K562 (cell line): ENCODE data around the gene OFD1. TPM values are rescaled to one million over a fixed set of nuclear protein-coding genes. Genes with fewer than 3 reads are reported as not detected.

Experiments used
- ATAC-seq: fragments of 200-7000 bp; cut with Tn5 transposase; 3 replicates; pipeline ENCODE4 v1.9.1; 2020; ENCODE audit warnings: moderate library complexity
- BruUV-seq: library from RNA; stranded (reverse); fragments of 400-500 nt; replicated peaks from 2 replicates; lab custom pipeline; 2021; lab: Mats Ljungman, UMichigan
- CTCF ChIA-PET: fragments of 300-600 bp; formaldehyde crosslinking; extraction: SDS; loops from one replicate; lab custom pipeline; 2021; ENCODE audit warnings: low intra/inter-chr PET ratio; lab: Yijun Ruan, JAX
- POLR2A ChIA-PET: fragments of 300-600, 350-650 bp; sonication (Branson Sonifier 250); formaldehyde crosslinking; extraction: SDS; loops from one replicate; lab custom pipeline; 2021; ENCODE audit warnings: antibody characterized with exemption, inconsistent platforms; lab: Yijun Ruan, JAX
- DNase-seq, 4 experiments: peaks; one replicate each; pipeline versions ENCODE4 v3.0.0 to v3.0.0-alpha.2; 2011 to 2018; ENCODE audit warnings: low spot score in 3 of 4, mixed read lengths in 3 of 4; ENCODE audit errors: extremely low read depth in 1 of 4
- FAIRE-seq: peaks from 2 replicates; lab custom pipeline; 2011; peaks lifted over from hg19 to GRCh38; lab: Jason Lieb, UNC
- H2AFZ ChIP-seq: 2 replicates; pipeline ENCODE4 v1.6.0; 2011; ENCODE audit warnings: low read depth, low read length, control low read depth, inconsistent platforms
- H3K27ac ChIP-seq: fragments of 200-600 bp; 3 replicates; pipeline ENCODE4 v1.8.0; 2011; ENCODE audit warnings: low read depth, mild to moderate bottlenecking, control low read depth, inconsistent platforms, low read length, moderate library complexity, mixed read lengths; ENCODE audit errors: extremely low read depth
- H3K27me3 ChIP-seq, 2 experiments: fragments of 300-600 bp in 1 of 2; 2 replicates in 1 of 2; 3 replicates in 1 of 2; pipeline versions ENCODE4 v1.6.0 to v1.8.0; 2011; ENCODE audit warnings: inconsistent platforms in 2 of 2, low read length in 2 of 2, mild to moderate bottlenecking in 1 of 2, mixed read lengths in 1 of 2, moderate library complexity in 1 of 2; ENCODE audit not compliant: control insufficient read depth in 2 of 2, insufficient read depth in 2 of 2
- H3K36me3 ChIP-seq: fragments of 300-600 bp; 3 replicates; pipeline ENCODE4 v1.8.0; 2011; ENCODE audit warnings: mild to moderate bottlenecking, low read length, inconsistent platforms; ENCODE audit not compliant: control insufficient read depth, insufficient read depth
- H3K4me1 ChIP-seq, 2 experiments: fragments of 200-600 bp in 1 of 2; replicated peaks in 1 of 2; 2 replicates in 1 of 2; 3 replicates in 1 of 2; pipeline versions ENCODE4 v1.5.1 to v1.8.0; 2011; ENCODE audit warnings: inconsistent platforms in 2 of 2, low read length in 2 of 2, mild to moderate bottlenecking in 1 of 2, mixed read lengths in 1 of 2, moderate library complexity in 1 of 2; ENCODE audit not compliant: control insufficient read depth in 2 of 2, insufficient read depth in 2 of 2
- H3K4me2 ChIP-seq: 2 replicates; pipeline ENCODE4 v1.6.1; 2011; ENCODE audit warnings: low read length, control low read depth, inconsistent platforms, mixed read lengths; ENCODE audit not compliant: insufficient read depth
- H3K4me3 ChIP-seq: fragments of 200-600 bp; sonication (generic), shearing (Covaris generic); 2 replicates; pipeline ENCODE4 v1.5.1; 2016; ENCODE audit warnings: control low read depth, inconsistent platforms
- H3K79me2 ChIP-seq: fragments of 200-600 bp; 3 replicates; pipeline ENCODE4 v1.8.0; 2011; ENCODE audit warnings: low read length, inconsistent platforms; ENCODE audit not compliant: control insufficient read depth, insufficient read depth
- H3K9ac ChIP-seq, 2 experiments: 2 replicates each; pipeline versions ENCODE4 v1.6.0 to v1.6.1; 2011; ENCODE audit warnings: low read depth in 2 of 2, low read length in 2 of 2, control low read depth in 1 of 2, inconsistent platforms in 1 of 2, mild to moderate bottlenecking in 1 of 2, mixed read lengths in 1 of 2; ENCODE audit not compliant: insufficient read depth in 1 of 2
- H3K9me1 ChIP-seq: one replicate; pipeline ENCODE4 v1.6.0; 2011; ENCODE audit warnings: inconsistent platforms, mild to moderate bottlenecking, low read length, moderate library complexity; ENCODE audit not compliant: control insufficient read depth, insufficient read depth
- H3K9me3 ChIP-seq: replicated peaks from 2 replicates; pipeline ENCODE4 v1.5.1; 2011; ENCODE audit warnings: low read depth, low read length, inconsistent platforms; ENCODE audit not compliant: control insufficient read depth, insufficient read depth
- H4K20me1 ChIP-seq: replicated peaks from 2 replicates; pipeline ENCODE4 v1.6.1; 2011; ENCODE audit warnings: low read length, inconsistent platforms, mixed read lengths; ENCODE audit not compliant: control insufficient read depth, insufficient read depth
- BRF1 ChIP-seq: IDR thresholded peaks from 3 replicates; pipeline ENCODE4 v1.6.1; 2011; ENCODE audit warnings: borderline replicate concordance, mild to moderate bottlenecking; ENCODE audit not compliant: insufficient read length; ENCODE audit errors: extremely low read depth
- CBFA2T3 ChIP-seq: fragments of 450-650 bp; IDR thresholded peaks from 2 replicates; pipeline ENCODE4 v1.6.1; 2017
- FOXA3 ChIP-seq, 2 experiments: fragments of 450-650 bp in 1 of 2; sonication (generic) in 1 of 2; formaldehyde crosslinking; IDR thresholded peaks in 1 of 2; conservative IDR thresholded peaks in 1 of 2; 2 replicates each; pipeline versions ENCODE4 v1.4.0 to v1.8.0; 2020 to 2022; ENCODE audit warnings: mild to moderate bottlenecking in 2 of 2, missing genetic modification reagents in 1 of 2
- KLF1 ChIP-seq: fragments of 450-650 bp; IDR thresholded peaks from 2 replicates; pipeline ENCODE4 v1.6.1; 2016; ENCODE audit warnings: missing genetic modification characterization, missing compliant biosample characterization
- L3MBTL2 ChIP-seq: fragments of 450-650 bp; IDR thresholded peaks from 2 replicates; pipeline ENCODE4 v1.6.1; 2016; ENCODE audit warnings: mild to moderate bottlenecking, moderate library complexity
- SPI1 ChIP-seq: IDR thresholded peaks from 2 replicates; pipeline ENCODE4 v1.6.1; 2011; ENCODE audit warnings: low read depth, low read length, control low read depth, borderline replicate concordance
- TBL1XR1 ChIP-seq, 2 experiments: IDR thresholded peaks; 2 replicates each; pipeline ENCODE4 v1.6.1; 2012; ENCODE audit warnings: improper control_type of control experiment in 2 of 2, low read length in 2 of 2, mild to moderate bottlenecking in 1 of 2
- TOE1 ChIP-seq, 2 experiments: fragments of 450-650 bp in 1 of 2; sonication (generic) in 1 of 2; formaldehyde crosslinking in 1 of 2; IDR thresholded peaks; 2 replicates each; pipeline versions ENCODE4 v1.7.1 to v1.8.0; 2016 to 2022; ENCODE audit warnings: borderline replicate concordance in 2 of 2, mild to moderate bottlenecking in 2 of 2, antibody characterized with exemption in 1 of 2, inconsistent platforms in 1 of 2, low read depth in 1 of 2, missing genetic modification reagents in 1 of 2, moderate library complexity in 1 of 2
- ZEB2 ChIP-seq: fragments of 450-650 bp; IDR thresholded peaks from 2 replicates; pipeline ENCODE4 v1.6.1; 2016
- ZNF212 ChIP-seq: fragments of 450-650 bp; formaldehyde crosslinking; IDR thresholded peaks from 2 replicates; pipeline ENCODE4 v1.4.0; 2020; ENCODE audit warnings: mild to moderate bottlenecking
- ZNF23 ChIP-seq: fragments of 250-450 bp; sonication (Bioruptor Pico); IDR thresholded peaks from 2 replicates; pipeline ENCODE4 v1.4.0; 2020; ENCODE audit warnings: mild to moderate bottlenecking
- ZNF431 ChIP-seq: sonication (generic); formaldehyde crosslinking; IDR thresholded peaks from 2 replicates; pipeline ENCODE4 v1.8.0; 2022; ENCODE audit warnings: mild to moderate bottlenecking, missing genetic modification reagents
- ZNF551 ChIP-seq: fragments of 250-450 bp; sonication (Bioruptor Pico); IDR thresholded peaks from 2 replicates; pipeline ENCODE4 v1.5.0; 2021; ENCODE audit warnings: mild to moderate bottlenecking, moderate library complexity
- ZNF76 ChIP-seq: fragments of 250-450 bp; sonication (Bioruptor Pico); IDR thresholded peaks from 2 replicates; pipeline ENCODE4 v1.4.0; 2020; ENCODE audit warnings: mild to moderate bottlenecking, moderate library complexity, borderline replicate concordance
- ZNF764 ChIP-seq: fragments of 250-450 bp; sonication (Bioruptor Pico); IDR thresholded peaks from 2 replicates; pipeline ENCODE4 v1.4.0; 2020; ENCODE audit warnings: low read depth, mild to moderate bottlenecking, moderate library complexity
- ZNF778 ChIP-seq: fragments of 450-650 bp; formaldehyde crosslinking; IDR thresholded peaks from 2 replicates; pipeline ENCODE4 v1.4.0; 2020; ENCODE audit warnings: mild to moderate bottlenecking, moderate library complexity
- WGBS: fragments of 100-300 bp; shearing (Covaris generic); methylation state at CpG from one replicate; pipeline ENCODE4 v1.1.6; 2016; ENCODE audit warnings: low coverage, mixed read lengths; ENCODE audit not compliant: insufficient coverage; ENCODE audit errors: missing lambda C conversion rate; 5-methylcytosine and 5-hydroxymethylcytosine counted together
- in situ Hi-C: fragments of 300-500 bp; cut with MboI; formaldehyde crosslinking; loops from 4 replicates; pipeline ENCODE4 v1.15.0; 2018; ENCODE audit warnings: inconsistent platforms, mixed read lengths
- intact Hi-C: fragments of 100-400 bp; cut with micrococcal nuclease; formaldehyde crosslinking; loops from 2 replicates; pipeline ENCODE4 v1.14.2; 2022
- polyA plus RNA-seq, 8 experiments: library from polyadenylated mRNA; depleted of rRNA in 4 of 8; stranded (reverse) in 5 of 8; unstranded in 3 of 8; fragments of >200 nt; fragmentation: Nextera tagmentation in 2 of 8; fragmentation: Illumina TruSeq in 1 of 8; extraction: Ambion mirVana in 2 of 8; extraction: Trizol in 1 of 8; gene quantifications; 2 replicates each; pipeline versions ENCODE4 v1.2.1 to v1.2.3, GENCODE V29; 2011 to 2014; ENCODE audit warnings: inconsistent platforms in 1 of 8, missing spikeins in 1 of 8
- total RNA-seq, 7 experiments: library from RNA; depleted of rRNA in 6 of 7; stranded (reverse); fragments of >200 nt in 6 of 7; fragmentation: Illumina TruSeq in 2 of 7; extraction: Trizol in 2 of 7; gene quantifications; 2 replicates each; pipeline versions ENCODE4 v1.2.1 to v1.2.3, GENCODE V29; 2011 to 2021; ENCODE audit warnings: low replicate concordance in 1 of 7
- TF ChIP-seq, protein P1 (sequence below): fragments of 250-450 bp; sonication (Bioruptor Pico); IDR thresholded peaks from 2 replicates; pipeline ENCODE4 v1.5.0; 2022; ENCODE audit warnings: mild to moderate bottlenecking
- TF ChIP-seq, protein P2 (sequence below): sonication (generic); formaldehyde crosslinking; IDR thresholded peaks from 2 replicates; pipeline ENCODE4 v1.8.0; 2022; ENCODE audit warnings: missing genetic modification reagents, mild to moderate bottlenecking, borderline replicate concordance

OFD1 gene
- total and polyA plus RNA-seq, 9 of the 15 experiments (the other 6 are each of a cell fraction or from before 2014, with no cell fraction given): 22.0 to 49.1 (median 30.2) TPM

- TF ChIP-seq TOE1 (IDR thresholded peaks at IDR 0.05; ENCODE audit: borderline replicate concordance): no peak
- no peak for TF ChIP-seq TOE1 (CRISPR knock-in tag; IDR thresholded peaks at IDR 0.05; ENCODE audit: borderline replicate concordance, low read depth)
- no peak for TF ChIP-seq ZNF212 (CRISPR knock-in tag)
- TF ChIP-seq ZNF76: no peak
- TF ChIP-seq ZEB2: no peak
- no peak for TF ChIP-seq ZNF778 (CRISPR knock-in tag)
- no peak for TF ChIP-seq KLF1 (tag)
- TF ChIP-seq ZNF431: no peak
- TF ChIP-seq TBL1XR1 (IDR thresholded peaks at IDR 0.05; ENCODE audit: low read length in 2 of 2): no peak
- TF ChIP-seq L3MBTL2: no peak
Measured at GRCh38 chrX:13721371-13721770, 13.2 kb upstream of the OFD1 start (continued).

DNA sequence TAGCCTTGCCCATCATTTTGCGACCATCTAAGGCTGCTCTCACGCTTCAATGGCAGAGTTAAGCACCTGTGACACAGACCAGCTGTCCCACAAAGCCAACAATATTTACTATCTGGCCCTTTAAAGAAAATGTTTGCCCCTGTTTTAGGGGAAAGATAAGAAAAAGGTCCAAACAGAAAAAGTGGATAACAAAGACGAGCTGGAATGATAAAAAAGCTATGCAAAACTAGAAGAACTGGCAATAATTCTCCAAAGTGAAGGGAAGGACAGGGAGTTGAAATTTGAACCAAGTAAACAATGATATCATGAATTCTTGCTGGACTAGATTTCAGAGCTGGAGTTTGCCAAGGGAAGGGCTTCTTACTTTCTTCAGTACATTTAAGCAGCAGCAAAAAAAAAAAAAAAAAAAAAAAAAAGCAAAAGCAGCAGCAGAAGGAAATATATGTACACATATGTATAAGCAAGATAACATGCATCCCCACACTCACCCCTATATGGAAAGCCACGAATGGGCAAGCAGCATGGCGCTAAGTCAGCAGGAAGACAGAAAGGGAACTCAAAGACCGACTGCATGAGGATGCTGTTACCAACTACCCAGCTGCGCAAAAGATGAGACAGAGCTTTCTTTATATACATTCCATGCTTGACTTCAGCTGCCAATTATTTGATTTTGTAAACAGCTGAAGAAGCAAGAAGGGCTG, 12.6 kb upstream of the OFD1 start:
- Histone ChIP-seq H3K9me3 (no peaks in the 10 kb centered on the region), H3K4me1 (peaks cover 0 to 8% of the 10 kb centered on the region in 2 experiments; a peak in 2 of 5 replicates), H3K27me3 (no peaks in the 10 kb centered on the region), H3K27ac (no peak overlapping the region), H2AFZ (no peak overlapping the region), H3K9ac (no peak overlapping the region), H3K36me3 (peaks cover 56% of the 10 kb centered on the region; the same call in 2 of the 3 replicates), H3K79me2 (peaks cover 34% of the 10 kb centered on the region), H4K20me1 (0 out of 2 replicates have a peak, but pooled peaks cover 4% of the 10 kb centered on the region), H3K4me3 (no peak overlapping the region), H3K9me1 (no peaks in the 10 kb centered on the region), H3K4me2 (no peak overlapping the region)
- ATAC-seq: peak; percentile 63
- in situ Hi-C loops: no loop called here
- no TSS peak for BruUV-seq
- no peak for DNase-seq
- FAIRE-seq: no peak
- ChIA-PET POLR2A (interaction anchor here (0.6 to 1.7 kb wide), 6 partner anchors 9 to 470 kb away, joined by 3 to 6 read pairs (median 3); partner anchors contain the start of genes OFD1 and TRAPPC2), CTCF (no interaction called here)
- 50% methylated on average over 6 of the region's 7 CpGs for WGBS
- intact Hi-C loops: no loop called here
- TF ChIP-seq ZNF551 (CRISPR knock-in tag) (no peak), ZNF23 (CRISPR knock-in tag) (no peak), ZNF764 (CRISPR knock-in tag) (no peak), CBFA2T3 (peak; percentile 44; the same call in 1 of the 2 replicates), SPI1 (no peak), BRF1 (no peak), ZEB2 (no peak), FOXA3 (CRISPR knock-in tag; conservative IDR thresholded peaks at IDR 0.05 in 1 of 2, IDR thresholded peaks at IDR 0.05 in 1 of 2) (0 out of 4 replicates have a peak, but pooled peaks of 1 of the 2 experiments have one; percentile 18)
- TF ChIP-seq, protein P1, sequence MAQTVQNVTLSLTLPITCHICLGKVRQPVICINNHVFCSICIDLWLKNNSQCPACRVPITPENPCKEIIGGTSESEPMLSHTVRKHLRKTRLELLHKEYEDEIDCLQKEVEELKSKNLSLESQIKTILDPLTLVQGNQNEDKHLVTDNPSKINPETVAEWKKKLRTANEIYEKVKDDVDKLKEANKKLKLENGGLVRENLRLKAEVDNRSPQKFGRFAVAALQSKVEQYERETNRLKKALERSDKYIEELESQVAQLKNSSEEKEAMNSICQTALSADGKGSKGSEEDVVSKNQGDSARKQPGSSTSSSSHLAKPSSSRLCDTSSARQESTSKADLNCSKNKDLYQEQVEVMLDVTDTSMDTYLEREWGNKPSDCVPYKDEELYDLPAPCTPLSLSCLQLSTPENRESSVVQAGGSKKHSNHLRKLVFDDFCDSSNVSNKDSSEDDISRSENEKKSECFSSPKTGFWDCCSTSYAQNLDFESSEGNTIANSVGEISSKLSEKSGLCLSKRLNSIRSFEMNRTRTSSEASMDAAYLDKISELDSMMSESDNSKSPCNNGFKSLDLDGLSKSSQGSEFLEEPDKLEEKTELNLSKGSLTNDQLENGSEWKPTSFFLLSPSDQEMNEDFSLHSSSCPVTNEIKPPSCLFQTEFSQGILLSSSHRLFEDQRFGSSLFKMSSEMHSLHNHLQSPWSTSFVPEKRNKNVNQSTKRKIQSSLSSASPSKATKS: no peak
- TF ChIP-seq, protein P2, sequence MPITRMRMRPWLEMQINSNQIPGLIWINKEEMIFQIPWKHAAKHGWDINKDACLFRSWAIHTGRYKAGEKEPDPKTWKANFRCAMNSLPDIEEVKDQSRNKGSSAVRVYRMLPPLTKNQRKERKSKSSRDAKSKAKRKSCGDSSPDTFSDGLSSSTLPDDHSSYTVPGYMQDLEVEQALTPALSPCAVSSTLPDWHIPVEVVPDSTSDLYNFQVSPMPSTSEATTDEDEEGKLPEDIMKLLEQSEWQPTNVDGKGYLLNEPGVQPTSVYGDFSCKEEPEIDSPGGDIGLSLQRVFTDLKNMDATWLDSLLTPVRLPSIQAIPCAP (CRISPR knock-in tag): no peak
